Lower leg skin (tissue), 4 donors: ENCODE measurements around the gene TM4SF4. TPM values are rescaled to one million over a fixed set of nuclear protein-coding genes. Genes with fewer than 3 reads are reported as not detected.

Source experiments
- DNase-seq, 2 donors: peaks; one replicate each; pipeline ENCODE4 v3.0.0-alpha.2; 2019; ENCODE audit warnings: low spot score in 2 of 2
- H3K4me3 ChIP-seq: fragments of 200-600 bp; sonication (generic); 2 replicates; pipeline ENCODE4 v1.5.1; 2017; ENCODE audit warnings: mild to moderate bottlenecking, low read depth; ENCODE audit not compliant: poor library complexity, severe bottlenecking
- POLR2A ChIP-seq, 2 donors: fragments of 450-650 bp; IDR thresholded peaks; one replicate each; pipeline ENCODE4 v1.6.1; 2016 to 2017; ENCODE audit warnings: antibody characterized with exemption in 2 of 2, mild to moderate bottlenecking in 1 of 2, moderate library complexity in 1 of 2
- WGBS, 2 donors: methylation state at CpG; one replicate each; pipeline ENCODE4 v1.1.5; 2018; 5-methylcytosine and 5-hydroxymethylcytosine counted together
- intact Hi-C: fragments of 100-400 bp; cut with DNase I; formaldehyde crosslinking; loops from one replicate; pipeline ENCODE4 v1.15.0; 2023; ENCODE audit warnings: low total_unique reads
- total RNA-seq, 4 donors: library from RNA; depleted of rRNA; stranded (reverse); fragments of >200 nt; gene quantifications; one replicate each; pipeline ENCODE4 v1.1.0, GENCODE V29; 2016
- TF ChIP-seq, protein P1 (sequence below), 3 donors: fragments of 450-650 bp; IDR thresholded peaks; one replicate each; pipeline ENCODE4 v1.5.1; 2016; ENCODE audit warnings: antibody characterized with exemption in 3 of 3, mild to moderate bottlenecking in 3 of 3, moderate library complexity in 2 of 3

The TM4SF4 gene
- total RNA-seq, 4 donors from 2014 or later, result not detected

DNA sequence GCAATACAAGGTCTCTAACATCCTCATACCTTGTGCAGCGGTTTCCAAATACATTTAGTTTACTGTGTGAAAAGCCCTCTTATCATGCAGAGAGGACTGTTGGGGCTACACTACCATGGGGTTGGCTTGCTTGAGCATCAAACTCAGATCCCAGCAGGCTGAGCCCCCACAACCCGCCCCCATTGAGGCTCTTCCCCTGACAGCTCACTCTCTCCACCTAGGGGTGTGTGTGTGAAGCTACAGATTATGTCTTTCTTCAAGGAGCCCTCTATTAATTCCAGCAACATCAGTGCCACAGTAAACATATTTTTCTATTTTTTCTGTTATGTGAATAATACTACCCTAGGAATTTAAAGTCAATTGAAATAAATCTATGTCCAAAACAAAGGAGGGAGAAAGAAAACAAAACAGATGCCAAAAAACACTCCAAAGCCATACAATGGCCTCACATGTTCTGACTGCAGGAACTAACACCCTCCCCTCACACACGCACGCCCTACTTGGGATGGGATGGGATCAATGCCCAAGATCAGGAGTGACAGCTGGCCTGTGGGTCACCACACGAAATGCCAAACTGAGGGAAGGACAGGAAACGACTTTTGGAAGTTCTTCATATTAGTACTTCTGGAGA, 14.7 kb downstream of the TM4SF4 start:
- no peak for DNase-seq
- no peak for TF ChIP-seq POLR2A (IDR thresholded peaks at IDR 0.05)
- TF ChIP-seq, protein P1, sequence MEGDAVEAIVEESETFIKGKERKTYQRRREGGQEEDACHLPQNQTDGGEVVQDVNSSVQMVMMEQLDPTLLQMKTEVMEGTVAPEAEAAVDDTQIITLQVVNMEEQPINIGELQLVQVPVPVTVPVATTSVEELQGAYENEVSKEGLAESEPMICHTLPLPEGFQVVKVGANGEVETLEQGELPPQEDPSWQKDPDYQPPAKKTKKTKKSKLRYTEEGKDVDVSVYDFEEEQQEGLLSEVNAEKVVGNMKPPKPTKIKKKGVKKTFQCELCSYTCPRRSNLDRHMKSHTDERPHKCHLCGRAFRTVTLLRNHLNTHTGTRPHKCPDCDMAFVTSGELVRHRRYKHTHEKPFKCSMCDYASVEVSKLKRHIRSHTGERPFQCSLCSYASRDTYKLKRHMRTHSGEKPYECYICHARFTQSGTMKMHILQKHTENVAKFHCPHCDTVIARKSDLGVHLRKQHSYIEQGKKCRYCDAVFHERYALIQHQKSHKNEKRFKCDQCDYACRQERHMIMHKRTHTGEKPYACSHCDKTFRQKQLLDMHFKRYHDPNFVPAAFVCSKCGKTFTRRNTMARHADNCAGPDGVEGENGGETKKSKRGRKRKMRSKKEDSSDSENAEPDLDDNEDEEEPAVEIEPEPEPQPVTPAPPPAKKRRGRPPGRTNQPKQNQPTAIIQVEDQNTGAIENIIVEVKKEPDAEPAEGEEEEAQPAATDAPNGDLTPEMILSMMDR (IDR thresholded peaks at IDR 0.05), result no peak
- H3K4me3 ChIP-seq, result no peak overlapping the region
- intact Hi-C loops, result no loop called here
- 55 to 65% methylated on average over 6 of the region's 6 CpGs for whole genome bisulfite sequencing, 2 donors

DNA sequence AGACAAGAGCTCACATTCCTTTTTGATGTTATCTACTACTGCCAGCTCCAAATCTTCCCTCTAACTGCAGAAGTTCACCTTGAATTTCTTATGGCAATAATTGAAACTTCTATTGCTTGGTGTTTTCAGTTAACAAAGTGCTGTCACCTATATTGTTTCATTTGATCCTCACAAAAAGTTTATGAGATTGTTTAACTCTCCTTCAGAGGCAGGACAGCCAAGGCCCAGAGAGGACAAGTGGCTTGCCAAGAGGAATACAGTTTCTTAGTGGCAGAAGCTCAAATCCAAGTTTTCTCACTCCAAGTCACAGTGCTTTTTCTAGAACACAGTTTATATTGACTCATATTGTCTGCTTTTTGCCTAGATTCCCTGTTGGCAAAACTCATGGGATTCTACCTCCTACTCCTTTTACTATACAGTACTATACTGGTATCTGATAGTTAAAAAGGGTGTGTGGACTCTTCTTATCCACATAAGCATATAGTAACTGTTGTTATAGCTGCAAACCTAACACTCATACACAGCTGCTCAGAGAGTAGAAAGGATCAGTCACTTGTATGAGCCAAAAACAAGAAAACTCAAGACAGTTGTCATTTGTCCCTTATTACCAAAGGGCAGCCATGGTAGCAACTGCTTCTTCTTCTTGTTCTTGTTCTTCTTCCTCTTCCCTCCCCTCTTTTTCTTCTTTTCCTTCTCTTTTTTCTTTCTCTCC, 15.9 kb downstream of the TM4SF4 start:
- TF ChIP-seq, protein P1 (IDR thresholded peaks at IDR 0.05), result no peak
- no peak for TF ChIP-seq POLR2A (IDR thresholded peaks at IDR 0.05)
- DNase-seq, result no peak
- intact Hi-C loops, result no loop called here
- H3K4me3 ChIP-seq, result no peak overlapping the region

DNA sequence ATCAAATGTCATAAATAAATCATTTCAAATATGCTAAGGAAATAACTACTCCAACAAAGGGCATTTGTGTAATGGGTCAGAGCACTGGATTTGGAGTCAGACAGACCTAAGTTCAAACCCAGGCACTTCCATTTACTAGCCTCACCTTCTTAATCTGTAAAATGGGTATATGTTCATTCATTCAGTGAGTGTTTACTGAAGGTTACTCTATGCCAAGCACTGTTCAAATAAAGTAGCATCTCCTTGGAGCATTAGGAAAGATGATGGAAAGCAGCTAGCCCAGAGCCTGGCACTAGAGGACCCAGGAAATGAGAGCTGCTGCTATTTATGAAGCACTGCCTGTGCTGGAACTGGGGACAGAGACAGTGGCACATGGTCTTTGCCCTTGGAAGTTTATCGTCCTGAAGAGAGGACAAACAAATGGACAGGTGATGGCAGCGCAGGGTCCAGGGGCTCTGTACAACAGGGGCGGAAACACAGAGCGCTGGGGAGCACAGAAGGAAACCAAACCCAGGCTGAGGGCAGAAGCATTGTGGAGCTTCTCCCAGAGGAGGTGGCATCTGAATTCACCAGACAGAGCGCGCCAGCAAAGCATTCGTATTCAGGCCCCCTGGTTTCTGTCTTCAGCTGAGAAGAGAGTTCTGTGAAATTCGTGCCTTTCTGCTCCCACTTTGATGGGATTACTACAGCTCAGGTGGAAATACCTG, 19.0 kb downstream of the TM4SF4 start:
- H3K4me3 ChIP-seq, result no peak overlapping the region
- WGBS, 2 donors, result 80 to 86% methylated on average over 8 of the region's 8 CpGs
- intact Hi-C loops, result no loop called here
- no peak for DNase-seq
- TF ChIP-seq POLR2A (IDR thresholded peaks at IDR 0.05), result no peak
- TF ChIP-seq, protein P1 (IDR thresholded peaks at IDR 0.05), result no peak

DNA sequence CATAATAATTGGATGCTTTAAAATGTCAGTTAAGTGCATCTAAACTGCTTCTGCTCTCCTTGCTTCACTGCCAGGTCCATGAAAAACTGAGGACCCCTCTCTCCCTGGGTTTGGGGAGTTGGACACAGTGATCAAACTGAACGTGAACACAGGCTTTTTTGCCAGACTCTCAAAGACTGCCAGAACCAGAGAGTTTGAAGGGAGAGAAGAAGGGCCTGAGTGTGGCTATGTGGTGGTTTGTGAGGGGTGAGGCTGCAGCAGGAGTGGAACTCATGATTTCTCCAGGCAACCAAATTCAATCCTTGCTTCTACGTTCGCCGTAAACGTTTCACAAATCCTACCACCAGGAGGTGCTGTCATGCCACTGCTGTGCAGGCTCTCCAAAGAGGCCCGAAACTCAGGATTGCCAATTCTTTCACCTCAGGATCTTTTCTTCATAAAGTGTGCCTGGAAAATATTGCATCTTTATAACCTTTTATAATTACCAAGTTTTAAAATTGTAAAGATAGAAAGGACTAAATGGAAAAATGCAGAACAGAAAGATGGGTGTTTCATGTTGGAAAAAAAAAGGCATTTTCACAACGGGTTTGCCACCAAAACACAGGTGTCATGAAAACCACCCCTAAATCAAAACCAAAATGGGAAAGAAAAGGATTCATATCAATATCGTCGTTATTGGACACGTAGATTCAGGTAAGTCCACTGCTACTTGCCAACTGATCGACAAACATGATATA, 19.7 kb downstream of the TM4SF4 start:
- no peak for TF ChIP-seq POLR2A (IDR thresholded peaks at IDR 0.05)
- TF ChIP-seq, protein P1 (IDR thresholded peaks at IDR 0.05), result peak in 1 of 3 donors; percentile 65
- peak; percentile 42 to 89 for DNase-seq

DNA sequence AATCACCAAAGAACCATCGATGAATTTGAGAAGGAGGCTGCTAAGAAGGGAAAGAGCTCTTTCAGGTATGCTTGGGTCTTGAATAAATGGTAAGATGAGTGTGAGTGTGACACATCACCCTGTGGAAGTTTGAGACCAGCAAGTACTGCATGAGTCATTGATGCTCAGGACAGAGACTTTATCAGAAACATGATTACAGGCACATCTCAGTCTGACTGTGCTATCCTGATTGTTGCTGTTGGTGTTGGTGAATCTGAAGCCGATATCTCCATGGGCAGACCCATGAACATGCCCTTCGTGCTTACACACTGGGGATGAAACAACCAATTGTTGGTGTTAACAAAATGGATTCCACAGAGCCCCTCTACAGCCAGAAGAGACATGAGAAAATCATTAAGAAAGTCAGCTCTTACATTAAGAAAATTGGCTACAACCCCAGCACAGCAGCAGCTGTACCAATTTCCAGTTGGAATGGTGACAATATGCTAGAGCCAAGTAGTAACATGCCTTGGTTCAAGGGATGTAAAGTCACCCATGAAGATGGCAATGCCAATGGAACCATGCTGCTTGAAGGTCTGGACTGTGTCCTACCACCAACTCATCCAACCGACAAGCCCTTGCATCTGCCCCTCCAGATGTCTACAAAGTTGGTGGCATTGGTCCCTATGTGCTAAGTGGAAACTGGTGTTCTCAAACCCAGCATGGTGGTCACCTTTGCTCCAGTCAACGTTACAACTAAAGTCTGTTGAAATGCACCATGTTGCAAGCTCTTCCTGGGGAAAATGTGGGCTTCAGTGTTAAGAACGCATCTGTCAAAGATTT, 20.5 kb downstream of the TM4SF4 start:
- TF ChIP-seq, protein P1 (IDR thresholded peaks at IDR 0.05), result no peak
- TF ChIP-seq POLR2A (IDR thresholded peaks at IDR 0.05), result no peak
- intact Hi-C loops, result no loop called here
- 77 to 88% methylated on average over 6 of the region's 6 CpGs for WGBS, 2 donors
- DNase-seq, result no peak
- no peak overlapping the region for H3K4me3 ChIP-seq

More for the DNA sequence above, 19.7 kb downstream of the TM4SF4 start:
- WGBS, 2 donors, result 35 to 44% methylated on average over 10 to 11 of the region's 11 CpGs
- H3K4me3 ChIP-seq, result no peak overlapping the region
- intact Hi-C loops, result no loop called here
